ENCODE data around the gene SPAG6. TPM values are rescaled to one million over a fixed set of nuclear protein-coding genes. Genes with fewer than 3 reads are reported as not detected.
A peak's percentile ranks its signal among the peaks of the same experiment; 100 is the strongest.

Gene SPAG6
- total and polyA plus RNA-seq, 9 of the 15 experiments (the other 6 are each of a cell fraction or from before 2014, with no cell fraction given), result 3.5 to 23.1 (median 11.8) TPM

- TF ChIP-seq TAF15 (IDR thresholded peaks at IDR 0.05; ENCODE audit: low read depth, low read length), result no peak
- no peak for TF ChIP-seq RB1 (IDR thresholded peaks at IDR 0.05; ENCODE audit: low read depth)
- TF ChIP-seq EWSR1 (IDR thresholded peaks at IDR 0.05; ENCODE audit: borderline replicate concordance, low read depth, partially characterized antibody), result no peak
- TF ChIP-seq ZNF282 (CRISPR knock-in tag; IDR thresholded peaks at IDR 0.05), result no peak
- no peak for TF ChIP-seq L3MBTL2 (IDR thresholded peaks at IDR 0.05)
- no peak for TF ChIP-seq CHD4 (IDR thresholded peaks at IDR 0.05; ENCODE audit: insufficient read depth, insufficient replicate concordance, low read depth, low read length, poor library complexity, severe bottlenecking)
- TF ChIP-seq KDM1A (IDR thresholded peaks at IDR 0.05), result 0 out of 4 replicates have a peak, but pooled peaks of 1 of the 2 experiments have one; percentile 23
- no peak for TF ChIP-seq SIN3B (IDR thresholded peaks at IDR 0.05; ENCODE audit: low read depth)
- no peak for TF ChIP-seq NONO (IDR thresholded peaks at IDR 0.05; ENCODE audit: low read depth in 2 of 2, low read length in 1 of 2)
- TF ChIP-seq NCOA1 (IDR thresholded peaks at IDR 0.05; ENCODE audit: low read depth), result no peak
- TF ChIP-seq GABPA (tag; conservative IDR thresholded peaks at IDR 0.05; ENCODE audit: low read depth), result peak; percentile 66
- no peak for TF ChIP-seq HBP1 (CRISPR knock-in tag; IDR thresholded peaks at IDR 0.05)
- TF ChIP-seq ZNF133 (CRISPR knock-in tag; IDR thresholded peaks at IDR 0.05), result no peak
- no peak for TF ChIP-seq SUPT5H (IDR thresholded peaks at IDR 0.05)
- TF ChIP-seq ZNF551 (CRISPR knock-in tag; IDR thresholded peaks at IDR 0.05), result no peak
- no peak for TF ChIP-seq TFE3 (CRISPR knock-in tag; IDR thresholded peaks at IDR 0.05)
- no peak for TF ChIP-seq PCBP2 (IDR thresholded peaks at IDR 0.05; ENCODE audit: low read depth, low read length, poor library complexity, severe bottlenecking)
- TF ChIP-seq ZNF165 (CRISPR knock-in tag; IDR thresholded peaks at IDR 0.05; ENCODE audit: borderline replicate concordance), result no peak
- TF ChIP-seq ZNF444 (CRISPR knock-in tag; IDR thresholded peaks at IDR 0.05), result no peak
- no peak for TF ChIP-seq ZKSCAN8 (CRISPR knock-in tag; IDR thresholded peaks at IDR 0.05)
- TF ChIP-seq GATAD2B (IDR thresholded peaks at IDR 0.05; ENCODE audit: borderline replicate concordance), result no peak
- no peak for TF ChIP-seq ZNF408 (CRISPR knock-in tag; IDR thresholded peaks at IDR 0.05; ENCODE audit: low read depth)
- no peak for TF ChIP-seq ZNF699 (CRISPR knock-in tag; IDR thresholded peaks at IDR 0.05; ENCODE audit: insufficient replicate concordance)
- no peak for TF ChIP-seq ARID4B (CRISPR knock-in tag; IDR thresholded peaks at IDR 0.05)
Measured at GRCh38 chr10:22429146-22429545, 83.8 kb downstream of the SPAG6 start (continued).
